C4-2B (cell line): ENCODE results near the gene DENND2D.

Experiments used
- CTCF ChIP-seq: fragments of 450-650 bp; conservative IDR thresholded peaks from 2 replicates; pipeline ENCODE4 v1.5.1; 2017; ENCODE audit warnings: mild to moderate bottlenecking
- ZFX ChIP-seq: fragments of 450-650 bp; IDR thresholded peaks from 2 replicates; pipeline ENCODE4 v1.6.1; 2017

- TF ChIP-seq CTCF = no peak; the same call in 1 of the 2 replicates
- TF ChIP-seq ZFX = no peak
These were observed 2.7 kb downstream of the DENND2D start for GRCh38 chr1:111197598-111198284.
